ENCODE data around the gene DHRS3.
"Not testable (repeated sequence)": the region's sequence is repeated elsewhere in the genome, so short reads cannot be mapped to it uniquely, and the experiment has no call there.

DHRS3 gene

DNA sequence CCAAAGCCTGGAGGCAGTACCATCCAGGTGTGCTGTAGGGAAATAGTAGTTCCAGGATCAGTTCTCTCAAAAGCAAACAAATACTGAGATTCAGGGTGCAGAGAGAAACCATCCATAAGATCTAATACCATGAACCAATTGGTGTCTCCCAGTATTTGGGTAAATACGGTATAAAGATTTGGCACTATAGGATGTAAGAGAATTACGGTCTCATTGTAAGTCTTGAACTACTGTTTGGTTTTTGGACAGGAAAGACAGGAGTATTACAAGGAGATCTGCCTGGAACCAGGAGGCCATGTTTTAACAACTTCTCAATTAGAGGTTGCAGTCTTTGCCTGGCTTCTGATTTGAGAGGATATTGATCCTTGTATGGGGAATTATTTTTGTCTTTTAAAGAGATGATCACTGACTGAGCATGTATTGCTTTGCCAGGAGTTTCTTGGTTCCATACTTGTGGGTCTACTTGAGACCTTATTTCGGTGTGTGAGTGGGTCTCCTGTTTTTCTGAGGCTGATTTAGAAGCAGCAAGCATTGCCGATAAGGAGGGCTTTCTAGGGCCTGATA is 36.1 kb upstream of the DHRS3 start:
- Histone ChIP-seq H3K4me3 (ENCODE audit: low read length) (no peak overlapping the region), H3K36me3 (ENCODE audit: control insufficient read depth, insufficient read depth, low read length) (no peaks in the 10 kb centered on the region), H3K9me3 (ENCODE audit: control insufficient read depth, low read length) (no peaks in the 10 kb centered on the region), H3K4me1 (ENCODE audit: control insufficient read depth, insufficient read depth, low read length) (peaks cover 10% of the 10 kb centered on the region), H3K27me3 (ENCODE audit: control insufficient read depth, insufficient read depth, low read length) (no peaks in the 10 kb centered on the region), H3K9ac (ENCODE audit: low read length) (no peak overlapping the region)

DNA sequence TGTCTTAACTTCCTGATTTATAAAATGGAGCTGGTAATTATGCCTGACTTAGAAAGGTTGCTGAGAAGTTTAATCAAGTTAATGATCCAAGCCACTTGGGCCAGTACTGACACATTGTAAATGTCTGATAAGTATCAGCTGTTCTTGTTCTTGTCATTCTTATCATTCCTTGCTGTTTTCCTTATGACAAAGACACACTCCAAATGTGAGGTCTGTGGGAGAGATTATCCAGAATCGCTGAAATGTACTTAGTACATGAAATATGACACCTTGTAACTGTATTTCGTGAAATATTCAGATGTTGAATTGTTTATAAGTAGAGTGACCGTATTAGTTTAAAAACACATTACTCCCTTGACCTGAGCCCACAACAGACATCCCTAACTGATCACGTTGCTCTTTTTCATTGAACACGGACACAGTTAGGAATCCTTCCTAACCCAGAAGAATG is 32.0 kb upstream of the DHRS3 start:
- no peak overlapping the region for H3K9ac ChIP-seq (ENCODE audit: low read length)
- no peaks in the 10 kb centered on the region for H3K27me3 ChIP-seq (ENCODE audit: control insufficient read depth, insufficient read depth, low read length)
- no peaks in the 10 kb centered on the region for H3K4me1 ChIP-seq (ENCODE audit: control insufficient read depth, insufficient read depth, low read length)
- no peaks in the 10 kb centered on the region for H3K36me3 ChIP-seq (ENCODE audit: control insufficient read depth, insufficient read depth, low read length)
- H3K4me3 ChIP-seq (ENCODE audit: low read length): no peak overlapping the region
- H3K9me3 ChIP-seq (ENCODE audit: control insufficient read depth, low read length): no peaks in the 10 kb centered on the region

DNA sequence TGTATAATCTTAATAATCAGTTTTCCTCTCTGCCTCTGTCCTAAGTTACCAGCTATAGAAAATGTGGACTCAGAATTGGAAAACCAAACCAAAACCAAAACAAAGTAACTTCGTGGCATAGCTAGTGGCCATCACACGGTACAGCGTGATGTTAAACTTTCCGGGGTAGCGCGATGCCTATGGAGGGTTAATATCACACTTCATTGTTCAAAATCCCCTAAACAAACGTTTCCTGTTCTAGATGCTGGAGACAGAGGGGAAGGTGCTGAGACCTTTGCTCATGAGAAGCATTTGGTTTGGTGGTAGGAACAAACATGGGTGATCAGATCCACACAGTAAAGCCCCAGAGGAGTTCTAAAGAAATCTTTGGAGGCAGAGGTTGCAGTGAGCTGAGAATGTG is 30.7 kb upstream of the DHRS3 start:
- H3K36me3 ChIP-seq (ENCODE audit: control insufficient read depth, insufficient read depth, low read length): no peaks in the 10 kb centered on the region
- H3K4me1 ChIP-seq (ENCODE audit: control insufficient read depth, insufficient read depth, low read length): no peaks in the 10 kb centered on the region
- H3K9me3 ChIP-seq (ENCODE audit: control insufficient read depth, low read length): no peaks in the 10 kb centered on the region
- H3K9ac ChIP-seq (ENCODE audit: low read length): no peak overlapping the region
- H3K27me3 ChIP-seq (ENCODE audit: control insufficient read depth, insufficient read depth, low read length): no peaks in the 10 kb centered on the region
- no peak overlapping the region for H3K4me3 ChIP-seq (ENCODE audit: low read length)

DNA sequence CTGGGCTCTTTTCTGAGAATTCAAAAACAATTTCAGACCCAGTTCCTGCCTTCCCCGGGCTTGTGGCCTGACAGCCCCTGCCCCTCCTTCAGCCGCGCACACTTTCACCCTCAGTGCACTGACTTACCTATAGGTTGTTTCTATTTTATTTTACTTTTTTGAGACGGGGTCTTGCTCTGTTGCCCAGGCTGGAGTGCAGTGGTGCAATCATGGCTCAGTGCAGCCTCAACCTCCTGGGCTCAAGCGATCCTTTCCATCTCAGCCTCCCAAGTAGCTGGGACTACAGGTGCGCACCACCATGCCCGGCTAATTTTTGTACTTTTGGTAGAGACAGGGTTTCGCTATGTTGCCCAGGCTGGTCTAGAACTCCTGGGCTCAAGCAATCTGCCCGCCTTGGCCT is 27.4 kb upstream of the DHRS3 start:
- not testable (repeated sequence) for H3K27me3 ChIP-seq (ENCODE audit: control insufficient read depth, insufficient read depth, low read length); H3K4me3 ChIP-seq (ENCODE audit: low read length); H3K4me1 ChIP-seq (ENCODE audit: control insufficient read depth, insufficient read depth, low read length); H3K9ac ChIP-seq (ENCODE audit: low read length); H3K36me3 ChIP-seq (ENCODE audit: control insufficient read depth, insufficient read depth, low read length); H3K9me3 ChIP-seq (ENCODE audit: control insufficient read depth, low read length)

- Histone ChIP-seq H3K9ac (ENCODE audit: low read length) (no peak overlapping the region), H3K27me3 (ENCODE audit: control insufficient read depth, insufficient read depth, low read length) (no peaks in the 10 kb centered on the region), H3K4me3 (ENCODE audit: low read length) (no peak overlapping the region)
Observed at GRCh38 chr1:12644829-12645228, 26.8 kb upstream of the DHRS3 start.

GRCh38 chr1:12644237-12644636 is 26.2 kb upstream of the DHRS3 start:
- Histone ChIP-seq H3K4me1 (ENCODE audit: control insufficient read depth, insufficient read depth, low read length) (no peaks in the 10 kb centered on the region), H3K4me3 (ENCODE audit: low read length) (no peak overlapping the region), H3K27me3 (ENCODE audit: control insufficient read depth, insufficient read depth, low read length) (no peaks in the 10 kb centered on the region), H3K9ac (ENCODE audit: low read length) (no peak overlapping the region), H3K9me3 (ENCODE audit: control insufficient read depth, low read length) (no peaks in the 10 kb centered on the region), H3K36me3 (ENCODE audit: control insufficient read depth, insufficient read depth, low read length) (no peaks in the 10 kb centered on the region)

More at GRCh38 chr1:12644829-12645228, 26.8 kb upstream of the DHRS3 start:
- Histone ChIP-seq H3K36me3 (ENCODE audit: control insufficient read depth, insufficient read depth, low read length) (no peaks in the 10 kb centered on the region), H3K9me3 (ENCODE audit: control insufficient read depth, low read length) (no peaks in the 10 kb centered on the region), H3K4me1 (ENCODE audit: control insufficient read depth, insufficient read depth, low read length) (no peaks in the 10 kb centered on the region)

DNA sequence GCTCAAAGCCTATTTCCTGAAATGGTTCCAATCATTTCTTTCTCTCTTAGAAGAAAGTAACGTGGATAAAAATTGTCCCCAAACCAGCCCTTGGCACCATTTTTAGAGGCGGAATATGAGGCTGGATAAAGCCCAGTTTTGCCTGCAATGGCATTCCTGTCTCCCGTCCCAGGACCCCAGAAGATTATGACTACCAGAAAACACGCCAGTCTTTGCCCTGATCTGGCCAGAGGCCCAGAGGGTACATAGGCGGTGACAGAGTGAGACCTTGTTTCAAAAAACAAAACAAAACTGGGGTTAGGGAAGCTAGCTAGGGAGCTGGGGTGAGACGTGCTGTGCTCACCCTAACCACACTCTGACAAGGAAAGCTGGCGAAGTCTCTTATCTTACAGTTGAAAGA is 25.8 kb upstream of the DHRS3 start, which contains the start of gene AADACL4:
Gene AADACL4, plus strand, starts transcription at position 301 of the 400 bp plus-strand sequence. CDS start 462 bp downstream, outside the sequence.
- Histone ChIP-seq H3K4me1 (ENCODE audit: control insufficient read depth, insufficient read depth, low read length) (no peaks in the 10 kb centered on the region), H3K36me3 (ENCODE audit: control insufficient read depth, insufficient read depth, low read length) (no peaks in the 10 kb centered on the region), H3K9me3 (ENCODE audit: control insufficient read depth, low read length) (no peaks in the 10 kb centered on the region), H3K9ac (ENCODE audit: low read length) (no peak within 1 kb of the TSS), H3K4me3 (ENCODE audit: low read length) (no peak within 1 kb of the TSS), H3K27me3 (ENCODE audit: control insufficient read depth, insufficient read depth, low read length) (no peaks in the 10 kb centered on the region)

DNA sequence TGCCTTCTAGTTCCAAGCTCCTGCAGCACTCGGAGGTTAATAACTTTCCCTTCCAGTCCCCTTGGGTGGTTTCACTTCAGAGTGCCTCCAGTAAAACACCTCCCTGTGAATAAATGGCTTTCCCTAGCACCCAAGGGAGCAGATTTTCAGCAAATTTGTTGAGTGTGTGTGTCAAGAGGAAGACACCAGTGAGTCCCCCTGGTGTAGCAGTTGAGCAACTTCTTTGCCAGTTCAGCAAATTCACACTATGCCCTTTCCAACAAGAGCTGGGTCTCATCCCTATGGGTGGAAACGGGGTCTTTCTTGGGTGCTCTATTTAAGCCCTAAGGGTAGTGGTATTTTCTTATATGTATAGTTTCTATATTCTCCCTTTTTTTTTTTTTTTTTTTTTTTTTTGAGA is 25.1 kb upstream of the DHRS3 start:
- H3K9ac ChIP-seq (ENCODE audit: low read length): no peak overlapping the region
- H3K9me3 ChIP-seq (ENCODE audit: control insufficient read depth, low read length): no peaks in the 10 kb centered on the region
- H3K4me3 ChIP-seq (ENCODE audit: low read length): no peak overlapping the region
- no peaks in the 10 kb centered on the region for H3K4me1 ChIP-seq (ENCODE audit: control insufficient read depth, insufficient read depth, low read length)
- H3K27me3 ChIP-seq (ENCODE audit: control insufficient read depth, insufficient read depth, low read length): no peaks in the 10 kb centered on the region
- no peaks in the 10 kb centered on the region for H3K36me3 ChIP-seq (ENCODE audit: control insufficient read depth, insufficient read depth, low read length)

- no peaks in the 10 kb centered on the region for H3K36me3 ChIP-seq (ENCODE audit: control insufficient read depth, insufficient read depth, low read length)
- no peaks in the 10 kb centered on the region for H3K4me1 ChIP-seq (ENCODE audit: control insufficient read depth, insufficient read depth, low read length)
- peaks cover 3% of the 10 kb centered on the region for H3K27me3 ChIP-seq (ENCODE audit: control insufficient read depth, insufficient read depth, low read length)
- no peak overlapping the region for H3K4me3 ChIP-seq (ENCODE audit: low read length)
- no peaks in the 10 kb centered on the region for H3K9me3 ChIP-seq (ENCODE audit: control insufficient read depth, low read length)
- H3K9ac ChIP-seq (ENCODE audit: low read length): no peak overlapping the region
Observed at GRCh38 chr1:12640958-12641272, 22.9 kb upstream of the DHRS3 start.

DNA sequence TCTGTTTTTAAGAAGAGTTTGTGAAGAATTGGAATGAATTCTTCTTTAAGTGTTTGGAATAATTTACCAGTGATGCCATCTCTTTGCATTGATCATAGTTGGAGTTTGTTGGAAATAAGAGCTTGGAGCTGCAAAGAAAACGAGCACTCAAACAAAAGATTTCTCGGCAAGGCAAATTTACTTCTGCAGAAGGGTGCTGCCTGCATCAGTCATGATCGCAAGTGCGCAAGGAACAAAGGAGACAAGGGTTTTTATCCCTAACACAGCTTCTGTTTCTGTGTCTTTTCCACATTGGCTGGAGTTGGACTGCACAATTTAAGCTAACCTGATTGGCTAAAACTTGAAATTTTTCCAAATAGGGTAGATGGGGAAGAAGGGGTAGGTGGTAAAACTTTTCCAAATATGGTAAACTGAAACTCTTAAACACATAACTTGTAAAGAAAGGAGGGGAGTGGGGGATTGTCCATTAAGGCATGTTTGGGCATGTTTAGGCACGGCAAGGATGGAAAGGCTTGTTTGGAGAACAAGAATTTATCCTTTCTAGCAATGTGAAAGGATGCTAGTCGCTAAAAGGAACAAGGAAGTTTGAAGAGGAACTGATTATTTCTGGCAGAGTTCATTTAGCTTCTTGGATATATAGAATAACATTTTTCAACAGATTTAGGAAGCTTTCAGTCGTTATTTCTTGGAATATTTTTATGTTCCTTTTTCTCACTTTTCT is 22.4 kb upstream of the DHRS3 start:
- Histone ChIP-seq H3K27me3 (ENCODE audit: control insufficient read depth, insufficient read depth, low read length) (peaks cover 3% of the 10 kb centered on the region), H3K9ac (ENCODE audit: low read length) (no peak overlapping the region), H3K4me1 (ENCODE audit: control insufficient read depth, insufficient read depth, low read length) (no peaks in the 10 kb centered on the region), H3K9me3 (ENCODE audit: control insufficient read depth, low read length) (no peaks in the 10 kb centered on the region), H3K36me3 (ENCODE audit: control insufficient read depth, insufficient read depth, low read length) (no peaks in the 10 kb centered on the region), H3K4me3 (ENCODE audit: low read length) (no peak overlapping the region)

- Histone ChIP-seq H3K36me3 (ENCODE audit: control insufficient read depth, insufficient read depth, low read length) (no peaks in the 10 kb centered on the region), H3K9ac (ENCODE audit: low read length) (no peak overlapping the region), H3K9me3 (ENCODE audit: control insufficient read depth, low read length) (no peaks in the 10 kb centered on the region), H3K4me1 (ENCODE audit: control insufficient read depth, insufficient read depth, low read length) (no peaks in the 10 kb centered on the region), H3K27me3 (ENCODE audit: control insufficient read depth, insufficient read depth, low read length) (peaks cover 3% of the 10 kb centered on the region), H3K4me3 (ENCODE audit: low read length) (no peak overlapping the region)
Observed at GRCh38 chr1:12637693-12638092, 19.7 kb upstream of the DHRS3 start.

DNA sequence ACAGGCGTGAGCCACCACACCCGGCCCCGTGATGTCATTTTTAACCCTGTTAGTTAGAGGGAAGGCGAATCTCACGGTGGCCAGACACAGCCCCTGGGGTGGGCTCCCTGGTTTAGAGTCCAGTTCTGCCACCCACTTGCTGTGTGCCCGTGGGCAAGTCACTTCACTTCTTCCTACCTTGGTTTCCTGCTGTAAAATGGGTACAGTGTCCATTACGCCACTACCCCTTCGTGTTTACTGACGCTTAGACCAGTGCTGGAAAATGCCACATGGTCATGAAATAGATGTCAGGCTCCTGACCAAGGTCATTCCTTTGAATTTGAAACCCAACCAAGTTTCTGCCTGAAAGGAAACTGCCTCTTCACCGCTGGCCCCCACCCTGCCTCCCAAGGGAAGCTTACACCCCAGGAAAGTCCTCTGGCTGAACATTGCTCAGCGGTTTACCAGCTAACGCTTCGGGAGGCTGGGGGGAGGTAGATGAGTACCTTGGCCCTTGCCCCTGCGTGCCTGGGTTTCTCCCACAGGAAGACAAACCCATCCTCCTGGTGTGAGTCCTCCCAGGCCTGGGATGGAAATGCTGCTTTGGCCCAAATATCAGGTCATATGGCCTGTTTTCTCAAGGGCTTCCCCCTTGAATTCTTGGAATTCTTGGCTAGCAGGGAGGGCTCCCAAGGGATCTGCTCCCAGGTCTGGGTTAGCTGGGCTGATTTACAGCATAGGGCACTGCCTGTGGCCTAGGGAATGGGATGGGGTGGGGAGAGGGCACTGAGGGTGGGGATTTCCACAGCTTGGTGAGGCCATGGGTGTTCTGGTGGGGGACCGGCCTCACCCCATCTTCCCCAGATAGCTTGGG is 18.3 kb upstream of the DHRS3 start:
- Histone ChIP-seq H3K36me3 (ENCODE audit: control insufficient read depth, insufficient read depth, low read length) (no peaks in the 10 kb centered on the region), H3K4me3 (ENCODE audit: low read length) (no peak overlapping the region), H3K27me3 (ENCODE audit: control insufficient read depth, insufficient read depth, low read length) (peaks cover 3% of the 10 kb centered on the region), H3K9ac (ENCODE audit: low read length) (no peak overlapping the region), H3K4me1 (ENCODE audit: control insufficient read depth, insufficient read depth, low read length) (no peaks in the 10 kb centered on the region), H3K9me3 (ENCODE audit: control insufficient read depth, low read length) (no peaks in the 10 kb centered on the region)

Measured in mucosa of stomach (tissue), 1 donor.